ENCODE measurements around the gene SOBP. TPM values are rescaled to one million over a fixed set of nuclear protein-coding genes. Genes with fewer than 3 reads are reported as not detected.

SOBP gene
- total RNA-seq, 4 donors from 2014 or later: 3.8 to 32.5 (median 19.4) TPM

DNA sequence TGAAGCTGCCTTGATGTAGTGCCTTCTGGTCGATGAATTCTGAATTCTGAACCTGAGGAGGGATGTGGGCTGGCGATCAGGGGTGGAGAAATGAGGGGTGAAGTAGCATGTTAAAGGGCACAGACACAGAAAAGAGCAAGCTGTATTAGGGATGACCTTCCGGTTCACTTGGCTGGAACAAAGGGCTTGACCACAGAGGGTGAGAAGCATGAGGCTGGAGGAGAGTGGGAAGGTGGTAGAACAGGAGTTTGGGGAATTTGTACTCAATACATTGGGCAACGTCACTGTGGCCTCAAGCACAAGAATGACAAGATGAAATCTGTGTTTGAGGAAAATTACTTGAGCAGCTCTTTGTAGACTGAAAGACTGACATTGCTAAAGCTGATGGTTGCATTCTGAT is 155.8 kb downstream of the SOBP start:
- Histone ChIP-seq H3K27me3 (no peaks in the 10 kb centered on the region), H3K4me1 (peaks cover 49 to 60% of the 10 kb centered on the region in 2 donors), H3K27ac (peak overlapping the region; percentile 52 to 80 (median 62)), H3K36me3 (no peaks in the 10 kb centered on the region), H3K9me3 (no peaks in the 10 kb centered on the region), H3K4me3 (no peak overlapping the region)
- intact Hi-C loops (cut with DNase I; ENCODE audit: low total_unique reads): no loop called here
- no peak for DNase-seq
- TF ChIP-seq POLR2A (IDR thresholded peaks at IDR 0.05): no peak
- TF ChIP-seq, protein P1, sequence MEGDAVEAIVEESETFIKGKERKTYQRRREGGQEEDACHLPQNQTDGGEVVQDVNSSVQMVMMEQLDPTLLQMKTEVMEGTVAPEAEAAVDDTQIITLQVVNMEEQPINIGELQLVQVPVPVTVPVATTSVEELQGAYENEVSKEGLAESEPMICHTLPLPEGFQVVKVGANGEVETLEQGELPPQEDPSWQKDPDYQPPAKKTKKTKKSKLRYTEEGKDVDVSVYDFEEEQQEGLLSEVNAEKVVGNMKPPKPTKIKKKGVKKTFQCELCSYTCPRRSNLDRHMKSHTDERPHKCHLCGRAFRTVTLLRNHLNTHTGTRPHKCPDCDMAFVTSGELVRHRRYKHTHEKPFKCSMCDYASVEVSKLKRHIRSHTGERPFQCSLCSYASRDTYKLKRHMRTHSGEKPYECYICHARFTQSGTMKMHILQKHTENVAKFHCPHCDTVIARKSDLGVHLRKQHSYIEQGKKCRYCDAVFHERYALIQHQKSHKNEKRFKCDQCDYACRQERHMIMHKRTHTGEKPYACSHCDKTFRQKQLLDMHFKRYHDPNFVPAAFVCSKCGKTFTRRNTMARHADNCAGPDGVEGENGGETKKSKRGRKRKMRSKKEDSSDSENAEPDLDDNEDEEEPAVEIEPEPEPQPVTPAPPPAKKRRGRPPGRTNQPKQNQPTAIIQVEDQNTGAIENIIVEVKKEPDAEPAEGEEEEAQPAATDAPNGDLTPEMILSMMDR (IDR thresholded peaks at IDR 0.05 in 4 of 5, conservative IDR thresholded peaks at IDR 0.05 in 1 of 5): no peak
- ATAC-seq: no peak
- in situ Hi-C loops (cut with MboI; ENCODE audit: low sequenced_read_pairs in 4 of 4): no loop called here

DNA sequence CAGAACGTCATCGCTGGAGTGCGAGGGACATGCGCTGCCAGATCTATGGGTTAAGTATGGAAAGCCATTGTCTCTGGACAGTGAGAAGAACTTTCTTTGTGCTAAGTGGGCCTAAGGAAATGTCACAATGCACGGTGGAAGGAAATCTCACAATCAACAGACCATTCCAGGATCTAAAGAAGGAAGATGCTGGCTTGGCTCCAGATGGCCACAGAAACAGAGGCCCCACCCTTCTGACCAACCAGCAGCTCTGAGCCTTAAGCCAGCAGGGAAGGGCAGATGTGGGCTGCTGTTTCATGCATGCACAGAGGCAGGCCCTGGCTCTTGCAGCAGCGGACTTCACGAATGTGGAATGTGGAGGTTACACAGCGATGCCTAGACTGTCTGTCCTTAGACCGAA is 156.3 kb downstream of the SOBP start:
- Histone ChIP-seq H3K27me3 (no peaks in the 10 kb centered on the region), H3K27ac (peak overlapping the region; percentile 52 to 80 (median 62)), H3K4me3 (no peak overlapping the region), H3K36me3 (no peaks in the 10 kb centered on the region), H3K4me1 (peaks cover 48 to 56% of the 10 kb centered on the region in 2 donors), H3K9me3 (no peaks in the 10 kb centered on the region)
- TF ChIP-seq, protein P1 (IDR thresholded peaks at IDR 0.05 in 4 of 5, conservative IDR thresholded peaks at IDR 0.05 in 1 of 5): no peak
- no peak for TF ChIP-seq POLR2A (IDR thresholded peaks at IDR 0.05)
- ATAC-seq (peak; percentile 40 to 49), DNase-seq (peak; percentile 41 to 67)
- intact Hi-C loops (cut with DNase I; ENCODE audit: low total_unique reads) (no loop called here), in situ Hi-C loops (cut with MboI; ENCODE audit: low sequenced_read_pairs in 4 of 4) (no loop called here)

DNA sequence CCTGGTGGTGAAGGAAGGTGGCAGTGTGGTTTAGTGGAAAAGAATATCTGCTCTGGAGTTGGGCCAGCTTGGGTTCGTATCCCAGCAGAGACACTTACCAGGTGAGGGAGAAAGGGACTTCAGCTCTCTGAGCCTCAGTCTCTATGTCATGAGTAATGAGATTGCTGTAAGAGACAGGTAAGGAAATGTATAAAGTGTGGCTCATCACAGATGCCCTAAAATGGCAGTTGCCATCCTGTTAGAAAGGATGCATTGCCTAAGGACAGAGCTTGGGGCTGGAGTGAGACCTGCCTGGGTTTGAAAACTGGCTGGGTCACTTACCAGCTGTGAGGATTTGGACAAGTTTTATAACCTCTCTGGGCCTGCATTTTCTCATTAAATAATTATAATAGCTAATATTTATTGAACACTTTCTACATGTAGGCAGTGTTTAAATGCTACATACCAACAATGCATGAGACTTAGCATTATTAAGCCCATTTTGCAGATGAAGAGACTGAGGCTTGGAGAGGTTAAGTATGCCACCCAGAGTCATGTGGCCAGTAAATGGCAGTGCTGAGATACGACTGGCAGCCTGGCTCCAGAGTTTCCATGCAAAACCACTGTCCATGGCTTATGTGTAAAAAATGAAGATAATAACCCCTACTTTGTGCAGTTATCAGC is 157.0 kb downstream of the SOBP start:
- Histone ChIP-seq H3K27ac (peak overlapping the region; percentile 52 to 80 (median 62)), H3K4me3 (no peak overlapping the region), H3K36me3 (no peaks in the 10 kb centered on the region), H3K4me1 (peaks cover 41 to 48% of the 10 kb centered on the region in 2 donors), H3K9me3 (no peaks in the 10 kb centered on the region), H3K27me3 (no peaks in the 10 kb centered on the region)
- TF ChIP-seq POLR2A (IDR thresholded peaks at IDR 0.05): no peak
- TF ChIP-seq, protein P1 (IDR thresholded peaks at IDR 0.05 in 4 of 5, conservative IDR thresholded peaks at IDR 0.05 in 1 of 5): no peak
- DNase-seq (no peak), ATAC-seq (no peak)
- in situ Hi-C loops (cut with MboI; ENCODE audit: low sequenced_read_pairs in 4 of 4): no loop called here
- intact Hi-C loops (cut with DNase I; ENCODE audit: low total_unique reads): no loop called here

DNA sequence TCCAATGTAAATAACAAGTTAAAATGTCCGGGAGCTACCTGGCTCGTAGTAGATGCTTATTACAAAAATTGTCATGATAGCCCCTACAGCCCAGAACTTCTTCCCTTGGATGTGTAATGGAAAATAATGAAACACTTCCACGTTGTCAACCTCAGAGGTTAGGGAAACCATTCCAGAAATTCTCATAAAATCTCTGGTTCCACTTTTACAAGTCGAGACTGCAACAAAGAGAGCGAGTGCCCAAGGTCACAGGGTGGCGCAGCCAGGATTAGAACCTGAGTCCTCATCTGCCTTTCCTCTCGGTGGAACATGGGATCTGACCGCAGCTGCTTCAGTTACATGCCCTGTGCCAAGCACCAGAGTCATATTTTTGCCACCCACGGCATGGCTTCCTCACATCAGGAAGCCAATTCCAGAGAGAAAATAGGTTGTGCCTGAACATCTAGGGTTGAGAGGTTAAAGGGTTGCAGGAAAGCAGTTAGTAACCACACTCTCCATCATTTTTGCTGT is 157.6 kb downstream of the SOBP start:
- ATAC-seq (peak; percentile 72 to 86), DNase-seq (peak; percentile 56 to 61)
- H3K27ac ChIP-seq: peak overlapping the region; percentile 52 to 80 (median 62)
- in situ Hi-C loops (cut with MboI; ENCODE audit: low sequenced_read_pairs in 4 of 4) (no loop called here), intact Hi-C loops (cut with DNase I; ENCODE audit: low total_unique reads) (no loop called here)
- TF ChIP-seq, protein P1 (IDR thresholded peaks at IDR 0.05 in 4 of 5, conservative IDR thresholded peaks at IDR 0.05 in 1 of 5): no peak
- no peak for TF ChIP-seq POLR2A (IDR thresholded peaks at IDR 0.05)
- no peaks in the 10 kb centered on the region for H3K36me3 ChIP-seq
- H3K4me1 ChIP-seq: peaks cover 41 to 42% of the 10 kb centered on the region in 2 donors
- H3K9me3 ChIP-seq: no peaks in the 10 kb centered on the region
- no peak overlapping the region for H3K4me3 ChIP-seq
- H3K27me3 ChIP-seq: no peaks in the 10 kb centered on the region

Measured in gastrocnemius medialis (tissue), 4 donors.